Esophagus (tissue), 2 donors: ENCODE data around the gene HMCN2. TPM values are rescaled to one million over a fixed set of nuclear protein-coding genes. Genes with fewer than 3 reads are reported as not detected.
"Not testable (repeated sequence)": the region's sequence is repeated elsewhere in the genome, so short reads cannot be mapped to it uniquely, and the experiment has no call there.

Experiments
- H3K27ac ChIP-seq, 2 donors: one replicate each; pipeline ENCODE4 v1.5.1; 2013; ENCODE audit warnings: low read depth in 2 of 2, mild to moderate bottlenecking in 2 of 2, inconsistent platforms in 1 of 2, low read length in 1 of 2, moderate library complexity in 1 of 2
- H3K27me3 ChIP-seq, 2 donors: one replicate each; pipeline ENCODE4 v1.6.1; 2013; ENCODE audit warnings: low read length in 2 of 2, control low read depth in 1 of 2, mild to moderate bottlenecking in 1 of 2; ENCODE audit not compliant: insufficient read depth in 2 of 2, control insufficient read depth in 1 of 2
- H3K36me3 ChIP-seq, 2 donors: one replicate each; pipeline ENCODE4 v1.6.1; 2013; ENCODE audit warnings: low read length in 1 of 2; ENCODE audit not compliant: control insufficient read depth in 2 of 2, insufficient read depth in 2 of 2
- H3K4me1 ChIP-seq, 2 donors: one replicate each; pipeline ENCODE4 v1.6.1; 2013; ENCODE audit warnings: low read length in 1 of 2; ENCODE audit not compliant: control insufficient read depth in 2 of 2, insufficient read depth in 2 of 2
- H3K4me3 ChIP-seq, 2 donors: one replicate each; pipeline ENCODE4 v1.5.1; 2013; ENCODE audit warnings: low read length in 2 of 2, mild to moderate bottlenecking in 2 of 2, low read depth in 1 of 2, moderate library complexity in 1 of 2
- H3K9me3 ChIP-seq, 2 donors: one replicate each; pipeline ENCODE4 v1.6.1; 2013; ENCODE audit warnings: mild to moderate bottlenecking in 2 of 2, low read depth in 1 of 2, low read length in 1 of 2, moderate library complexity in 1 of 2; ENCODE audit not compliant: control insufficient read depth in 2 of 2, insufficient read depth in 1 of 2
- WGBS, 2 donors: extraction: QIAGEN DNeasy Blood & Tissue Kit; methylation state at CpG; one replicate each; pipeline ENCODE4 v1.1.7; 2013; 5-methylcytosine and 5-hydroxymethylcytosine counted together
- polyA plus RNA-seq, 2 donors: library from polyadenylated mRNA; stranded (reverse); fragments of 200-250 nt; gene quantifications; one replicate each; pipeline ENCODE4 v1.2.3, GENCODE V29; 2013
- donor health status: healthy with polysubstance abuse.
- donor health status: Bipolar disorder and iron deficiency.

Gene HMCN2
- polyA plus RNA-seq, 2 donors = 4.1 to 4.8 TPM

DNA sequence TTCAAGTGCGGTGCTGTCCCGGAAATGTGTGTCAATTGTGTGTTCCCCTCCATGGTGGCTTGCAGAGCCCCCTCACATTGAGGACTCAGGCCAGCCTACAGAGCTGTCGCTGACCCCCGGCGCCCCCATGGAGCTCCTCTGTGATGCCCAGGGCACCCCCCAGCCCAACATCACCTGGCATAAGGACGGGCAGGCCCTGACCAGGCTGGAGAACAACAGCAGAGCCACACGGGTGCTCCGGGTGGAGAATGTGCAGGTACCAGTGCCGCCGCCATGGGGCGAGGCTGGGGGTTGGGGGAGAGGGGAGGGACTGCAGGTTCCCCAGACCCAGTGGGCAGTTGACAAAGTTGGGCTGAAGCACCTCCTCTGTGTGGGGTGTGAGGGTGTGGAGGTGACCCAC, 128.8 kb downstream of the HMCN2 start:
- Histone ChIP-seq H3K27ac (no peak overlapping the region), H3K4me1 (no peaks in the 10 kb centered on the region), H3K27me3 (no peaks in the 10 kb centered on the region), H3K9me3 (peaks cover 0 to under 1% of the 10 kb centered on the region in 2 donors), H3K4me3 (no peak overlapping the region), H3K36me3 (no peaks in the 10 kb centered on the region)
- WGBS, 2 donors = 87 to 89% methylated on average over 11 of the region's 11 CpGs

DNA sequence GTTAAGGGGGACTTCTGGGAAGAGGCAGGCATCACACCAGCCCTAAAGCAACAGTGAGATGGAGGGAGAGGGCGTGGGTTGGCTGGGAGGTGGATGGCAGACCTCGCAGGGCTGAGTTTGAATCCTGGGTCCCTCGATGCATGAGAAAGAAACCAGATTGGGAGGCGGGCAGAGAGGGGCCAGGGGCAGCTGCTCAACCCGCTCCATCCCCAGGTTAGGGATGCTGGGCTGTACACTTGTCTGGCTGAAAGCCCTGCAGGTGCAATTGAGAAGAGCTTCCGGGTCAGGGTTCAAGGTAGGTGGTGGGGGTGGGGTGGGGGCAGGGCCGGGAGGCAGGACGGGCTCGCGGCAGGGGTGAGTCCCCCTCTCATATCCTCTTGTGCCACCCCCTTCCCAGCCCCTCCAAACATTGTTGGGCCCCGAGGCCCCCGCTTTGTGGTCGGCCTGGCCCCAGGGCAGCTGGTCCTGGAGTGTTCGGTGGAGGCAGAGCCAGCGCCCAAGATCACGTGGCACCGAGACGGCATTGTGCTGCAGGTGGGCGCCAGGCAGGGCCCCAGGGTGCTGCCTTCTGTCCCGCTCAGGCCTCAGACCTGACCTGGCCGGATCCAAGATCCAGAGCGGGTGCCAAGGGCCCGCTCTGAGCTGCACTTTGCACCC, 129.4 kb downstream of the HMCN2 start:
- Histone ChIP-seq H3K9me3 (peaks cover 0 to 4% of the 10 kb centered on the region in 2 donors), H3K36me3 (no peaks in the 10 kb centered on the region), H3K27ac (no peak overlapping the region), H3K4me3 (no peak overlapping the region), H3K27me3 (no peaks in the 10 kb centered on the region), H3K4me1 (no peaks in the 10 kb centered on the region)
- 86 to 87% methylated on average over 22 to 23 of the region's 23 CpGs for WGBS, 2 donors

DNA sequence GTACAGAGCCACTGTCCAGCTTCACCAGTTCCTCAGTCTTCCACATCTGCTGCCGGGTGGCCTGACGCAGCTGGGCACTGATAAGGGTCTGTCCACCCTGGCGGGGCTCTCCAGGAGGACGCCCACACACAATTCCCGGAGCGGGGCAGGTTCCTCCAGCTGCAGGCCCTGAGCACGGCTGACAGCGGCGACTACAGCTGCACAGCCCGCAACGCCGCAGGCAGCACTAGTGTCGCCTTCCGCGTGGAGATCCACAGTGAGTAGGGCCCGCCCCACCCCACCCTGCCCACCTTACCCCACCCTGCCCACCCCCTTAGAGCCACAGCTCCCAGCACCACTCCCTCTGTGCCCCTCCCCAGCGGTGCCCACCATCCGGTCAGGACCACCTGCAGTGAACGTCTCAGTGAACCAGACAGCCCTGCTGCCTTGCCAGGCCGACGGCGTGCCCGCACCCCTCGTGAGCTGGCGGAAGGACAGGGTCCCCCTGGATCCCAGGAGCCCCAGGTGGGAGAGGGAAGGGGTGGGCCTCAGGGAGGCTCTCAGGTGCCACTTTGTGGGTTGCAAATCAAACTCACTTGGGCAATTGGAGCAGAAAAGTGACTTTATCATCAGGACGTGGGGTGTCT, 130.4 kb downstream of the HMCN2 start:
- H3K4me1 ChIP-seq = no peaks in the 10 kb centered on the region
- no peak overlapping the region for H3K4me3 ChIP-seq
- peaks cover 0 to 4% of the 10 kb centered on the region in 2 donors for H3K9me3 ChIP-seq
- no peaks in the 10 kb centered on the region for H3K36me3 ChIP-seq
- H3K27me3 ChIP-seq = no peaks in the 10 kb centered on the region
- 92 to 95% methylated on average over 26 of the region's 26 CpGs for WGBS, 2 donors
- H3K27ac ChIP-seq = no peak overlapping the region

DNA sequence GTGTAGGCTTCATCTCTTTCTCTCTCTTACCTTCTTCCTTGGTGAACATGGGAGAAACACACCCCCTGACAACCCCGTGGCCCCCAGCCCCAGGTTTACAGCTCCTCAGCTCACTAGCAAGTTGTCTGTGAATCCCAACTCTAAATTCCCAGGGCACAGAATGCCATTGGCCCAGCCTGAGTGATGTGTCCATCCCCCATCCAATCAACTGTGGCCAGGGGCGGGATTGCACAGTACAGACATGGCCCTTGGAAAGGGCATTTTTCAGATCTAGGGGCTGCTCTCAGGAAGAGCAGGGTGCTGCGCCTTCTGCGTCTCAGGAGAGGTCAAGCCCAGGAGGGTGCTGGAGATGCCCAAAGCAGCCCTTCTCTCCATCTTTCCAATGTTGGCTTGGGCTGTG, 131.0 kb downstream of the HMCN2 start:
- no peaks in the 10 kb centered on the region for H3K4me1 ChIP-seq
- H3K27ac ChIP-seq = no peak overlapping the region
- no peaks in the 10 kb centered on the region for H3K36me3 ChIP-seq
- H3K9me3 ChIP-seq = peaks cover 0 to 4% of the 10 kb centered on the region in 2 donors
- WGBS, 2 donors = 94 to 95% methylated on average over 4 of the region's 4 CpGs
- no peaks in the 10 kb centered on the region for H3K27me3 ChIP-seq
- no peak overlapping the region for H3K4me3 ChIP-seq

GRCh38 chr9:130398487-130399240, 133.1 kb downstream of the HMCN2 start:
- Histone ChIP-seq H3K27ac (no peak overlapping the region), H3K4me3 (no peak overlapping the region), H3K36me3 (no peaks in the 10 kb centered on the region), H3K4me1 (no peaks in the 10 kb centered on the region), H3K27me3 (no peaks in the 10 kb centered on the region), H3K9me3 (peaks cover 0 to 4% of the 10 kb centered on the region in 2 donors)
- 75 to 80% methylated on average over 17 of the region's 17 CpGs for WGBS, 2 donors

GRCh38 chr9:130399768-130400167, 134.2 kb downstream of the HMCN2 start:
- Histone ChIP-seq H3K4me3 (no peak overlapping the region), H3K27ac (no peak overlapping the region), H3K27me3 (no peaks in the 10 kb centered on the region), H3K4me1 (no peaks in the 10 kb centered on the region), H3K36me3 (no peaks in the 10 kb centered on the region), H3K9me3 (peaks cover 0 to 4% of the 10 kb centered on the region in 2 donors)
- 55 to 67% methylated on average over 8 of the region's 8 CpGs for WGBS, 2 donors

DNA sequence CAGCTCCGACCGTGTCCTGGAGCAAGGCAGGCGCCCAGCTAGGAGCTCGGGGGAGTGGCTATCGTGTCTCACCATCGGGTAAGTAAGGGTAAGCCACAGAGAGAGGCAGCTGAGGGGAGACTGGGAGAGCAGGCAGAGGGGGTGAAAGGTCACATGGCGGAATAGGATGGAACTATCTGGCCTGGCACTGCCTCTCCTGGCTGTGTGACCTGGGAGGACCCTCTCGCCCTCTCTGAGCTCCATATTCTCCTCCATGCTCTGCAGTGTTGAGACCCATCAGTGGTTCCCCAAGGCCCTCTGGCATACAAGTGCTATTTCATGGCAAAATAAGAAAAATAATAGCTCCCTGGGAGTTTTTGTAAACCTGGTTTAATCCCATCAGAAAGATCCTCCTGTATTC, 135.3 kb downstream of the HMCN2 start:
- Histone ChIP-seq H3K27me3 (no peaks in the 10 kb centered on the region), H3K27ac (no peak overlapping the region), H3K4me3 (no peak overlapping the region), H3K4me1 (no peaks in the 10 kb centered on the region), H3K36me3 (no peaks in the 10 kb centered on the region), H3K9me3 (peaks cover 0 to 4% of the 10 kb centered on the region in 2 donors)
- WGBS, 2 donors = 87 to 90% methylated on average over 8 of the region's 8 CpGs

DNA sequence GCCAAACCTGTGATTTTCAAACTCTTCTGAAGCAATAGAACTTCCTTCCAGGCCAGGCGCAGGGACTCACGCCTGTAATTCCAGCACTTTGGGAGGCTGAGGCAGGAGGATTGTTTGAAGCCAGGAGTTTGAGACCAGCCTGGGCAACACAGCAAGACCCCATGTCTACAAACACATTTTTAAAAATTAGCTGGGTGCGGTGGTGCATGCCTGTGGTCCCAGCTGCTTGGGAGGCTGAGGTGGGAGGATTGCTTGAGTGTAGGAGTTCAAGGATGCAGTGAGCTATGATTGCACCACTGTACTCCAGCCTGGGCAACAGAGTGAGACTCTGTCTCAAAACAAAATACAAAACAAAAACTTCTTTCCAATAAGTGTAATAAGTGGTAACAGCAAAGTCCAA, 136.2 kb downstream of the HMCN2 start:
- not testable (repeated sequence) for H3K9me3 ChIP-seq, H3K27ac ChIP-seq, H3K4me3 ChIP-seq, H3K36me3 ChIP-seq, H3K4me1 ChIP-seq, H3K27me3 ChIP-seq
- 90 to 95% methylated on average over 3 of the region's 3 CpGs for WGBS, 2 donors

GRCh38 chr9:130402243-130402642, 136.7 kb downstream of the HMCN2 start:
- no peaks in the 10 kb centered on the region for H3K36me3 ChIP-seq
- H3K27ac ChIP-seq = no peak overlapping the region

More at GRCh38 chr9:130402243-130402642, 136.7 kb downstream of the HMCN2 start:
- H3K9me3 ChIP-seq = peaks cover 0 to 4% of the 10 kb centered on the region in 2 donors
- no peaks in the 10 kb centered on the region for H3K27me3 ChIP-seq
- H3K4me3 ChIP-seq = no peak overlapping the region
- no peaks in the 10 kb centered on the region for H3K4me1 ChIP-seq
- 89 to 95% methylated on average over 3 of the region's 3 CpGs for WGBS, 2 donors
